Spleen (tissue), 11 donors: ENCODE measurements around the gene BTLA. TPM values are rescaled to one million over a fixed set of nuclear protein-coding genes. Genes with fewer than 3 reads are reported as not detected.

Experiments used
- DNase-seq: peaks from one replicate; pipeline ENCODE4 v3.0.0-alpha.2; 2020
- H3K27ac ChIP-seq, 8 donors: fragments of 200-600 bp; sonication (generic) in 7 of 8; 1 replicate in 4 of 8; 2 replicates in 4 of 8; pipeline versions ENCODE4 v1.5.0 to v1.8.0; 2016 to 2021; ENCODE audit warnings: inconsistent platforms in 4 of 8, mild to moderate bottlenecking in 4 of 8, moderate library complexity in 1 of 8
- H3K27me3 ChIP-seq, 7 donors: fragments of 200-600 bp; sonication (generic) in 6 of 7; replicated peaks in 1 of 7; 1 replicate in 4 of 7; 2 replicates in 3 of 7; pipeline versions ENCODE4 v1.5.0 to v1.8.0; 2016 to 2021; ENCODE audit warnings: inconsistent platforms in 3 of 7, mild to moderate bottlenecking in 1 of 7
- H3K36me3 ChIP-seq, 6 donors: fragments of 200-600 bp; sonication (generic) in 5 of 6; 1 replicate in 4 of 6; 2 replicates in 2 of 6; pipeline versions ENCODE4 v1.5.0 to v1.8.0; 2016 to 2021; ENCODE audit warnings: inconsistent platforms in 2 of 6
- H3K4me1 ChIP-seq, 6 donors: fragments of 200-600 bp; sonication (generic) in 5 of 6; 1 replicate in 3 of 6; 2 replicates in 3 of 6; pipeline versions ENCODE4 v1.5.0 to v1.8.0; 2016 to 2021; ENCODE audit warnings: inconsistent platforms in 3 of 6
- H3K4me3 ChIP-seq, 8 donors: fragments of 200-600 bp; sonication (generic) in 7 of 8; 1 replicate in 4 of 8; 2 replicates in 4 of 8; pipeline versions ENCODE4 v1.5.0 to v1.8.0; 2016 to 2021; ENCODE audit warnings: inconsistent platforms in 4 of 8, mild to moderate bottlenecking in 4 of 8, moderate library complexity in 2 of 8
- H3K9me3 ChIP-seq, 8 donors: fragments of 200-600 bp; sonication (generic) in 7 of 8; 1 replicate in 4 of 8; 2 replicates in 4 of 8; pipeline versions ENCODE4 v1.5.0 to v1.8.0; 2016 to 2021; ENCODE audit warnings: inconsistent platforms in 4 of 8
- POLR2A ChIP-seq, 3 donors: fragments of 450-650 bp; IDR thresholded peaks; one replicate each; pipeline ENCODE4 v1.5.1; 2017; ENCODE audit warnings: antibody characterized with exemption in 3 of 3, mild to moderate bottlenecking in 1 of 3
- POLR2AphosphoS5 ChIP-seq, 3 donors: sonication (generic); formaldehyde crosslinking; IDR thresholded peaks; one replicate each; pipeline ENCODE4 v1.5.1; 2017; ENCODE audit warnings: antibody characterized with exemption in 3 of 3
- WGBS, 5 donors: extraction: QIAGEN DNeasy Blood & Tissue Kit in 3 of 5; methylation state at CpG; one replicate each; pipeline versions ENCODE4 v1.1.5 to v1.1.7; 2013 to 2018; 5-methylcytosine and 5-hydroxymethylcytosine counted together
- intact Hi-C: fragments of 100-400 bp; cut with DNase I; formaldehyde crosslinking; loops from one replicate; pipeline ENCODE4 v1.15.0; 2023; ENCODE audit warnings: low total_unique reads
- polyA plus RNA-seq, 3 donors: library from polyadenylated mRNA; stranded (reverse); fragments of 200-250 nt; gene quantifications; one replicate each; pipeline ENCODE4 v1.2.1, GENCODE V29; 2013
- total RNA-seq, 7 donors: library from RNA; depleted of rRNA in 3 of 7; stranded (reverse); fragments of >200 nt in 3 of 7; fragmentation: NEBNext Ultra II Directional in 4 of 7; extraction: Animal tissue kit (Norgen Biotek cat#: 25700) in 4 of 7; gene quantifications; one replicate each; pipeline versions ENCODE4 v1.1.0 to v1.2.1, GENCODE V29; 2016 to 2021
- TF ChIP-seq, protein P1 (sequence below), 11 experiments: fragments of 200-600 bp in 7 of 11; fragments of 450-650 bp in 4 of 11; sonication (generic) in 4 of 11; IDR thresholded peaks in 8 of 11; conservative IDR thresholded peaks in 3 of 11; 1 replicate in 7 of 11; 2 replicates in 4 of 11; pipeline versions ENCODE4 v1.4.0 to v1.8.0; 2016 to 2021; ENCODE audit warnings: antibody characterized with exemption in 11 of 11, inconsistent platforms in 4 of 11, mild to moderate bottlenecking in 1 of 11
- donor health status: healthy with polysubstance abuse.
- donor health status: DM: no; HTN: no; CAD: no; lungs with moderate emphysema.
- donor health status: DM: no; HTN: no; CAD: no.
- donor health status: Bipolar disorder and iron deficiency.
- donor health status: healthy.
- donor health status: DM: no; HTN: no; CAD: no.
- donor health status: DM: yes; HTN: yes; CAD: no.

Gene BTLA
- total and polyA plus RNA-seq, 10 donors, result 12.8 to 46.0 (median 26.1) TPM

DNA sequence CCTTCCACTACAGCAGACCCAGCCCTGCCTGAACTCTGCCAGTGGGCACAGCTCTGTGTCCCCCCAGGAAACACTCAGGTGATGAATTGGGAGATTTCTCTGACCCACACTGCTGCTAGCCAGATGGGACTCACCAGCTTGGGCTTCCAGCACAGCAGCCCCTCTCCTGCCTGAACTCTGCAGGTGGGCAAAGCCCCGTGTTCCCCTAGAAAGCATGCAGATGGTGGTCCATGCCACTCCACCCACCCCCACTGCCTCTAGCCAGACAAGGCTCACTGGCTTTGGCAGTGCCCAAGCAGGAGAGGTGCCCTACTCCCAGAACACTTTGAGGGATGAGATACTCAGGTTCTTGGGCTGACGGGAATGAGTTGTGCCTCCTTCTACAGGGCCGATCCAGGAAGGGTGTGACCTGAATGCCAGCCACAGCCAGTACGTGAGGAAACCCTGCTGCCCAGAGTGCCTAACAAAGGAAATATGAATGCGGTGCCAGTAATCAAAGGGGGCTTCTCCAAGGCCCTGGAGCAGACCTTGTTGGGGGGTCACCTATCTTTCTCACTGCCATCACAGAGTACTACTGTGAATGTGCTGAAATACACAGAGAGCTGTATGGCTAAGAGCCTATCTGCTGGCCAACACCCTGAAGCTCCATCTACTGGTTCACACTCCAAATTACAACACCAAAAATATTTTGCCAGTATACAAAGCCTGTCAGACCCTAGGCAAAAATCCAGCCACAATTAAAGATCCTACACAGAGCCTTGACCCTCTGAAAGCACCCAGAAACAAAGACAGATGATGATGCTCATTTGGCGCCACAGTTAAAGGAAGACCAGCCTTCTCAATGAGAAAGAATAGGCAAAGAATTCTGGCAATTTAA lies 61.9 kb downstream of the BTLA start:
- peaks cover 0 to 15% (median 6%) of the 10 kb centered on the region in 8 donors for H3K9me3 ChIP-seq
- intact Hi-C loops, result no loop called here
- H3K27ac ChIP-seq, result no peak overlapping the region
- DNase-seq, result no peak
- H3K4me1 ChIP-seq, result peaks cover 0 to 10% (median 0%) of the 10 kb centered on the region in 6 donors
- no peaks in the 10 kb centered on the region for H3K27me3 ChIP-seq
- TF ChIP-seq, protein P1, sequence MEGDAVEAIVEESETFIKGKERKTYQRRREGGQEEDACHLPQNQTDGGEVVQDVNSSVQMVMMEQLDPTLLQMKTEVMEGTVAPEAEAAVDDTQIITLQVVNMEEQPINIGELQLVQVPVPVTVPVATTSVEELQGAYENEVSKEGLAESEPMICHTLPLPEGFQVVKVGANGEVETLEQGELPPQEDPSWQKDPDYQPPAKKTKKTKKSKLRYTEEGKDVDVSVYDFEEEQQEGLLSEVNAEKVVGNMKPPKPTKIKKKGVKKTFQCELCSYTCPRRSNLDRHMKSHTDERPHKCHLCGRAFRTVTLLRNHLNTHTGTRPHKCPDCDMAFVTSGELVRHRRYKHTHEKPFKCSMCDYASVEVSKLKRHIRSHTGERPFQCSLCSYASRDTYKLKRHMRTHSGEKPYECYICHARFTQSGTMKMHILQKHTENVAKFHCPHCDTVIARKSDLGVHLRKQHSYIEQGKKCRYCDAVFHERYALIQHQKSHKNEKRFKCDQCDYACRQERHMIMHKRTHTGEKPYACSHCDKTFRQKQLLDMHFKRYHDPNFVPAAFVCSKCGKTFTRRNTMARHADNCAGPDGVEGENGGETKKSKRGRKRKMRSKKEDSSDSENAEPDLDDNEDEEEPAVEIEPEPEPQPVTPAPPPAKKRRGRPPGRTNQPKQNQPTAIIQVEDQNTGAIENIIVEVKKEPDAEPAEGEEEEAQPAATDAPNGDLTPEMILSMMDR (IDR thresholded peaks at IDR 0.05 in 8 of 11, conservative IDR thresholded peaks at IDR 0.05 in 3 of 11), result peak in 8 of 11 experiments; percentile 14 to 37 (median 26)
- no peak for TF ChIP-seq POLR2AphosphoS5 (IDR thresholded peaks at IDR 0.05)
- WGBS, 5 donors, result 83 to 94% (median 90%) methylated on average over 5 to 6 of the region's 6 CpGs
- H3K4me3 ChIP-seq, result no peak overlapping the region
- no peaks in the 10 kb centered on the region for H3K36me3 ChIP-seq

GRCh38 chr3:112429960-112430359 lies 69.3 kb downstream of the BTLA start:
- Histone ChIP-seq H3K36me3 (no peaks in the 10 kb centered on the region), H3K9me3 (peaks cover 0 to 3% (median 0%) of the 10 kb centered on the region in 8 donors), H3K4me1 (peaks cover 0 to 14% (median 0%) of the 10 kb centered on the region in 6 donors), H3K27me3 (no peaks in the 10 kb centered on the region), H3K4me3 (no peak overlapping the region), H3K27ac (no peak overlapping the region)
- WGBS, 5 donors, result 94% methylated on average over 3 of the region's 3 CpGs
- TF ChIP-seq, protein P1 (IDR thresholded peaks at IDR 0.05 in 8 of 11, conservative IDR thresholded peaks at IDR 0.05 in 3 of 11), result no peak
- TF ChIP-seq POLR2A (IDR thresholded peaks at IDR 0.05) (no peak), POLR2AphosphoS5 (IDR thresholded peaks at IDR 0.05) (no peak)
- intact Hi-C loops, result no loop called here
- DNase-seq, result no peak

GRCh38 chr3:112427123-112427522 lies 72.1 kb downstream of the BTLA start:
- Histone ChIP-seq H3K27me3 (no peaks in the 10 kb centered on the region), H3K36me3 (no peaks in the 10 kb centered on the region), H3K4me3 (no peak overlapping the region), H3K27ac (no peak overlapping the region), H3K4me1 (peaks cover 0 to 14% (median 0%) of the 10 kb centered on the region in 6 donors), H3K9me3 (no peaks in the 10 kb centered on the region)
- TF ChIP-seq POLR2A (IDR thresholded peaks at IDR 0.05), result no peak
- TF ChIP-seq POLR2AphosphoS5 (IDR thresholded peaks at IDR 0.05), result no peak
- DNase-seq, result no peak
- 85 to 95% (median 92%) methylated on average over 5 of the region's 5 CpGs for WGBS, 5 donors
- intact Hi-C loops, result no loop called here

DNA sequence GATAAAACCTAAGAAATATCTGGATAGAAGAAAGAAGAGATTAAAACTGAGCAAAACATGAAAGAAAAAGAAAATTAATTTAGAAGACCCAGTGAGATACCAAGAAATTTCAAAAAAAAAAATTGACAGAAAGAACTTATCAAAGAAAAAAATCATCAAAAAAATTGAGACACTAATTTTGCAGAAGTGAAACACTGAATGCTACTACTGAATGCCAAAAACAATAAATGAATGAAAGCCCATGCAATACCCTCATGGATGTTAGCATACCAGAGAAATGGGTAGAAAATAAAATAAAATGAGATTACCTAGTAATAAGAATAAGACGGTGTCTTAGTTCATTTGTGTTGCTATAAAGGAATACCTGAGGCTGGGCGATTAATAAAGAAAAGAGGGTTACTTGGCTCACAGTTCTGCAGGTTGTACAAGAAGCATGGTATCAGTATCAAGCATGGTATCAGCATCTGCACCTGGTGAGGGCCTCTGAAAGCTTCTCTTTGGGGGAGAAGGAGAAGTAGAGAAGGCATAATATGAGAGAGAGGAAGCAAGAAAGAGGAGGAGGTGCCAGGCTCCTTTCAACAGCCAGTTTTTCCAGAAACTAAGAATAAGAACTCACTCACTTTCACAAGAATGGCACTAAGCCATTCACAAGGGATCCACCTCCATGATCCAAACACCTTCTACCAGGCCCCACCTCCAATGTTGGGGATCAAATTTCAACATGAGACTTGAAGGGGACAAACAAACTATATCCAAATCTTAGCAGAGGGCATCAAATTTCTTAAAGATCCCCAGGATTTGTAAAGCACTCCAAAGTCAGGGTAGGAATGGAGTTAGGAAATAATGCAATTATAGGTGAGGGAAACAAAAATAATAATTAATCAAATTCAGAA lies 73.2 kb downstream of the BTLA start:
- WGBS, 5 donors, result 81 to 93% (median 91%) methylated on average over 2 of the region's 2 CpGs
- intact Hi-C loops, result no loop called here
- DNase-seq, result no peak
- no peaks in the 10 kb centered on the region for H3K27me3 ChIP-seq
- peaks cover 0 to 14% (median 0%) of the 10 kb centered on the region in 6 donors for H3K4me1 ChIP-seq
- no peak for TF ChIP-seq POLR2A (IDR thresholded peaks at IDR 0.05)
- TF ChIP-seq POLR2AphosphoS5 (IDR thresholded peaks at IDR 0.05), result no peak
- TF ChIP-seq, protein P1 (IDR thresholded peaks at IDR 0.05 in 8 of 11, conservative IDR thresholded peaks at IDR 0.05 in 3 of 11), result no peak
- H3K9me3 ChIP-seq, result no peaks in the 10 kb centered on the region
- H3K36me3 ChIP-seq, result no peaks in the 10 kb centered on the region
- no peak overlapping the region for H3K4me3 ChIP-seq
- H3K27ac ChIP-seq, result peak overlapping the region in 4 of 8 donors; percentile 2 to 24 (median 8)
